Epithelial cell of prostate (primary cell): ENCODE measurements around the gene TNS2.

ENCODE experiments used
- DNase-seq: peaks from one replicate; pipeline ENCODE4 v3.0.0-alpha.2; 2011; ENCODE audit warnings: low read depth, low spot score
- H3K27ac ChIP-seq: fragments of 450-650 bp; 2 replicates; pipeline ENCODE4 v1.5.1; 2017; ENCODE audit warnings: mild to moderate bottlenecking

Gene TNS2

DNA sequence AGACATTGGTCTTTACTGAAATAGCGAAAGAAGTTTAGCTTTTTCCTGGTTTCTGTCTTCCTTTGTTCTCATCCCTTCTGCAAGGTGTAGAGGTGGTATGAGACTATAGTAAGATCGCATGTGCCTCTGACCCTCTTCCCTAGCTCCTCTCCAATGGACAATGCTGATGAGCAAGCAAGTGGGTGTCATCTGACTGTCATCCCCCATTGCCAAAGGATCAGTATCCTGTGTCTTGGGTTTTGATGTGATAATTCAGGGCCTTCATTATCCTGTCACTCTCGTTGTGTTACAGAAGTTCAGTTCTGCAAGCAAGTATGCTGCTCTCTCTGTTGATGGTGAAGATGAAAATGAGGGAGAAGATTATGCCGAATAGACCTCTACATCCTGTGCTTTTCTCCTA is 10.0 kb upstream of the TNS2 start:
- DNase-seq, result no peak
- H3K27ac ChIP-seq, result no peak overlapping the region

DNA sequence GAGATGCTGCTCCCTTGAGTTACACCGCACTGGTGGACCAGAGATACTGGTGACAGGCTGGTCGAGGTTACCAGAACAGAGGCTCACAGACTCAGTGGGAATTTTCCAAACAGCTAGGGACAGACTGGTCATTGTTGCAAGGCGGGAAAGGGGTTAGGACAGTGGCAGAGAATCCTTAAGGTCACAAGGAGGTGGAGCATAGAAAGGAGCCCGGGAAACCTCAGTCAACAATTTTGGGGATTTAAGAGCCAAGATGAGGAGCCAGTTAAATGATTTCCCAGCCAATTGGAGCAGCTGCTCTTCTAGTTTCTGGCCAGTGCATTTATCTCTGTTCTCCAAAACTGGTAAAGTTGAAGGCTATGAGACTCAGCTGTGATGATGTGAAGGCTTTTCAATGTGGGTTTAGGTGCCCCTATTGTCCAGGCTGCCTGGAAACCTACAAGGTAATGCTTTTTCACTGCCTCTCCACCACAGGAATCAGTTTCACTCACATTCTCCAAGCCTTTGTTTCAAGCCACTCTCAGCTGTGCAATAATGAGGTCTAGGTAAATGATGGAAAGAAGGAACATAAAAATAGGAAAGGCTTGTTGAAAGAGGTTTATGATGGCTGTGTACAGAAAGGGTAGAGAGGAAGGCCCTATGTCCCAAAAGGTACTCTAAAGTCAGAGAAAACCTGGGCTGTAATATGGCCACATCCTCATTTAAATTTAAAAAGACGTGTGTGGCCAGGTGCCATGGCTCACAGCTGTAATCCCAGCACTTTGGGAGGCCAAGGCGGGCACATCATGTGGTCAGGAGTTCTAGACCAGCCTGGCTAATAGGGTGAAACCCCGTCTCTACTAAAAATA is 7.0 kb upstream of the TNS2 start:
- DNase-seq, result no peak
- H3K27ac ChIP-seq, result no peak overlapping the region

DNA sequence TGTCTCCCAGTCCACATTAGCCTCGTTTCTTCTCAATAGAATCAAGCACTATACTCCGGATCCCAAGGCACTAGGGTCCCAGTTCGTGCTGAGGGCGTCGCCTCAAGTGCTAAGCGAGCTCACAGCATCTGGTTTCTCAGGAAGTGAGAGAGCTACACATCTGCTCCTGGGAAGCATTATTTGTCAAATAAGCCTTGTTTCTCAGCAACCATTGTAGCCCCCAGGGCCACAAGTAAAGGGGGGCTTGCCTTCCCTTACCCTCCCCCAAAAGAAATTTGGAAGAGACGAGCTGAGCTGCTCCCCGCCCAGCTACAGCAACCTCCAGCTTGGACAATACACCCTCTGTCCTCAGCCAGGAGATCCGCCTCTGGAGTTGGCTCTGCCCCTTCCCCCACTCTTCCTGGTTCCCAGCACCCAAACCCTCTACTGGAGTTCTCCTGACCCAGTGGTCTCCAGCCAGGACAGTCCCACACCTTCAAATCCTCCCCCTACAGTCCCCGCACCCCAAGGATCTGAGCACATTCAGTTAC is 5.7 kb upstream of the TNS2 start:
- H3K27ac ChIP-seq, result no peak overlapping the region
- no peak for DNase-seq

DNA sequence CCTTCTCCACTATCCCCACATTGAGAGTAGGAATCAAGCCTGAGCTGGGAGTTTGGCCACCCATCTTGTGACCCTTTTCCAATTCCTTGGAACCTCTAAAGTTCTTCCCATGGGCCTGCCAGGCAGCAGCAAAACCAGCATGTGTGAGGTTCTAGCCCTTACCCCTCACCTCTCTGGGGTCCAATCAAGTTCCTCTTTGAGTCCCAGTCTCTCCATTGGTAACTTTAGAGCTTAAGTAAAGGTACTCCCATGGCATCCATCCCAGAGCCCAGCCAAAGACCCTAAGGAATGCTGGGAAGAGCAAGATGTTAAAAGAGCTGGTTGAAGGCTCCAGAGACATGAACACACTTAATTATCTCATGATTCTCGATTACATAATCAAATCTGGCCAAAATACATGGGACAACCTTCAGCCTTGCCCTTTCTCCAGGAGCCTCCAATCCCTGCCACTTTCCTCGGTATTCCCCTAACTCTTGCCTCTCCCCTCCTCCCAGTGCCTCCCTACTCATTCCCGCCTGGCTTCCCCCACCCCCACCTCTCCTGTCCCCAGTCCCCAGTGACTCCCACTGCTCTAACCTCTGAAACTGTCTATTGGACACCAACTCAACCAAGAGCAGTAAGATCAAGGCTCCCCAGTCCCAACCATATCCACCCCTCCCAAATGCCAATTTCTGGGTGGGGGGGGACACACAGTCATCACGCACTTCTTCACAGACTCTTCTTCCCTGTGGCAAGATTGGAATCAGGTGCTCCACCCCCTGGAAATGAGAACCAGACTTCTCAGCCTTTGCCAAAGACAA is 4.8 kb upstream of the TNS2 start:
- DNase-seq, result no peak
- H3K27ac ChIP-seq, result no peak overlapping the region

DNA sequence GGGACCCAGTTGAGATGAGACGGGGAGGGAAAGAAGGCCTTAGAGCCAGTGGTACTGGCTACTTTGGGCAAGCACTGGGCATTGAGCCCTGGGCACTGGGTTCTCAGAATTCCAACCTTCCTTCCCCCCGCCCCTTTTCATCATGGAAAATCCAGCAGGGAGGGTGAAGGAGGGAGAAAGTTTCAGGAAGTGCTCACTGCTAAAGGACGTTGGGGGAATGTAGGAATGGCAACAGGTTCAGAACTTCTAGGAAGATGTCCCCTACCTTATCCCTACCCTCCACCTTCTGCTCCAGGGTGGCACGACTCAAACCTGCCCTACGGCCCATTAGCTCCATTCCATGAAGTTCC is 4.2 kb upstream of the TNS2 start:
- H3K27ac ChIP-seq, result peak overlapping the region; percentile 88
- DNase-seq, result no peak

DNA sequence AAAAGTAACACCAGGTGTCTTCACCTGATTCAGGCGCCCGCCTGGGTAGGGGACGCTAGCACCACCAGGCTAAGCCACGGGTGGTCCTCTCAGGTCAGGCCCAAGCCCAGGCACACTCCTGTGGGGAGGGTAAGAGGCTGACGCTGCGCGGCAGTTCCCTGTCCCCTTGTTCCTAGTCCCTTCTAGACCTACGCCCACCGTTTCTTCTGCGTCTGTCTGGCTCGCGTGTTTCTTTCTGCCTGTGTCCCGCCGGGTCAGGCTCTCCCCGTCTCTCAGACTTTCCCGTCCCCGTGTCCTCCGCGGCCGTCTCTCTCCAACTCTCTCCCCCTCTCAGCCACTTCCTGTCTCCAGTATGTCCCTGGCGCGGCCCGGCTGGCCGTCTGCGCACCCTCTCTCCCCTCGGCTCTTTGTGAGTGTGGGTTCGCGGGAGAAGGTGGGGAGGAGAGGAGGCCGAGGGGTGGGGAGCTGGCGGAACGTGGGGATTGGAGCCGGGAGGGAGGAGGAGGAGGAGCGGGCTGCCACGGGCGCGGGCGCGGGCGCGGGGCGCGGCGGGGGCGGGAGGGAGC is 3.1 kb upstream of the TNS2 start:
- DNase-seq, result no peak
- peak overlapping the region; percentile 88 for H3K27ac ChIP-seq

DNA sequence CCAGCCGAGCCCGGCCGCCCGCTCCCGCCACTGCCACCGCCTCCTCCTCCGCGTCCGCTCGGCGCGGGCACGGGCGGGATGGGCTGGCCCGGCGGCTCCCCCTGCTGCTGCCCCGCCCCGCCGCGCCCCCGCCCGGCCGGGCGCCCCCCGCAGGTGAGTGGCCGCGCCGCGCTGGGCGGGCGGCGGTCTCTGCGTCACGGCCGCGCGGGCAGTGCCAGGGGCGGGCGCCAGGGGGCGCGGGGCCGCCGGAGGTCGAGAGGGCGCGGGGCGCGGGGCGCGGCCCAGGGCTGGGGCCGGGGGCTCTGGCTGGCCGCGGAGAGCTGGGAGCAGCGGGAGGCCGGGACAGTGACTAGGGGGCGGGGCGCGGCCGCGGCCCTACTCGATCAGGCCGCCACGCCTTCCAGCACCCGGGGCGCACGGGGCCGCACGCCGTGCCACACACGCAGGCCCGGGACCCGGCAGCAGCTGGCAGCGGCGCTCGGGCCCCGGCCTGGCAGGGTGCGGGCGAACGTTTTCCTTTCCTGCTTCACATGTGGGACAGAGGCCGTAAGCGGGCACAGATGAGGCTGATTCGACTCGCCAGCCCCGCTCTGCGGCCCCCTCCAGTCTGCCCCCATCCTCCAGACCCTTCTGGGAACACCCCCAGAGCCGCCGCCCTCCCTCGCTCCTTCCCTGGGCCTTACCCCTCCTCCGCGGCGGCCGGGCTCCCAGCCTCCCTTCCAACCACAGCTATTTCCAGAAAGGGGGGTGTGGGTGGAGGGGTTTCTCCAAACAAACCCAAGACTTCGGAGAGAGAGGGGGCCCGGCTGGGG is 2.4 kb upstream of the TNS2 start:
- DNase-seq, result no peak
- peak overlapping the region; percentile 88 for H3K27ac ChIP-seq

DNA sequence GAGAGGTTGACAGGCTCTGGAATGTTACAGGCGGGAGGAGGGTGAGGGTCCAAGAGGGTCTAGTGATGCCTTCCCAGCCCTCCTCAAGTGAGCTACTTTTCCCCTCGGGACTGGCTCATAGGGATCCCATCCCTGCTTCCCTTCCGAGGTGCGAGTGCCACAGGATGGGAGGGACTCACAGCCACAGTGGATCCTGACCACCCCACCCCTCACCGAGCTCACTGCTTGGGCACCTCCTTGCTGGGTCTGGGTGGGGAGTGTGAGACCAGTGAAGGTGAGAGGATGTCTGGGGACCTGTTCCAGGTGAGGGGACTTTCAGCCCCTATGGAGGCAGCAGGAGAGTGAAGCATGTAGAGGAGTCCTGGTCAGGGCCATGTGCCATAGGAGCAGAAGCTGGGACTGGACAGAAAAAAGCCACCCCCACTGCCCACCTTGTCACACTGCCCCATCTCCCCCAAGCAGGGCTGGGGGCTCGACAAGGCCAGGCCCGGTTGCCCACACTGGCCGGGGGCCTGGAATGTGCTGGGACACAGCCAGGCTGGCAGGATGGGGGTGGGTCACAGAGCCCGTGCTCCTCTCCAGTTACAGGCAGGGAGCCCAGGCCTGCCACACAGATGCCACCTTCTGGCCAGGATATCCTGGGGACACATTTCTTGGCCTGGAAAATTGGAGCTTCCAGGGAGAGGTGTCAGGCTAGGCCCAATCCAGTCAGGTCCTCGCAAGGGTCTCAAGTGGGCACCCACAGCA is 1.7 kb upstream of the TNS2 start:
- H3K27ac ChIP-seq, result peak overlapping the region; percentile 88
- no peak for DNase-seq

DNA sequence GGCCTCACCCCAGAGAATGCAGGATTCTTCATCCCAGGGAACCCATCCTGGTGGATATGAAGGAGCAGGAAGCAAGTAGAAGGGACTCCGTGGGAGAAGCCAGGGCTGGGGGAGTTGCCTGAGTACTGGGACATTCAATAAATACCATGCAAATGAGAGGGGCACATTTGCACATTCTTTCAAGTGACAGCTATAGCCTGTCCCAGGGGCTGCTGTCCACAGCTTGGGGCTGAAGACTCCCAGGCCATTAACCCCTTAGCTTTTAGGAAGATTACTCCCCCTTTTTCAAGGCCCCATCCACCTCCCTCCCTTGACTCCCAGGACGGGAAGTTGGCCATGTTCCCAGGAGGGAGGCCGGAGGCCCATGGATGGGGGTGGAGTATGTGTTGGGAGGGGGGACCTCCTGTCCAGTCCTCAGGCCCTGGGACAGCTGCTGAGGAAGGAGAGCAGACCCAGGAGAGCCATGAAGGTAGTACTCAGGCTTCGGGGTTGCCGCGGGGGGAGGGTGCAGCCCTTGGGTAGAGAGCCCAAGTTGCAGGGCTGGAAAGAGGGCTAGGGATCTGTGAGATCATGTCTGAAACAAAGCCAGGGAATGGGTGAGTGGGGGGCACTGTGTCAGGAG is 974 bp upstream of the TNS2 start:
- H3K27ac ChIP-seq, result peak overlapping the region; percentile 88

DNA sequence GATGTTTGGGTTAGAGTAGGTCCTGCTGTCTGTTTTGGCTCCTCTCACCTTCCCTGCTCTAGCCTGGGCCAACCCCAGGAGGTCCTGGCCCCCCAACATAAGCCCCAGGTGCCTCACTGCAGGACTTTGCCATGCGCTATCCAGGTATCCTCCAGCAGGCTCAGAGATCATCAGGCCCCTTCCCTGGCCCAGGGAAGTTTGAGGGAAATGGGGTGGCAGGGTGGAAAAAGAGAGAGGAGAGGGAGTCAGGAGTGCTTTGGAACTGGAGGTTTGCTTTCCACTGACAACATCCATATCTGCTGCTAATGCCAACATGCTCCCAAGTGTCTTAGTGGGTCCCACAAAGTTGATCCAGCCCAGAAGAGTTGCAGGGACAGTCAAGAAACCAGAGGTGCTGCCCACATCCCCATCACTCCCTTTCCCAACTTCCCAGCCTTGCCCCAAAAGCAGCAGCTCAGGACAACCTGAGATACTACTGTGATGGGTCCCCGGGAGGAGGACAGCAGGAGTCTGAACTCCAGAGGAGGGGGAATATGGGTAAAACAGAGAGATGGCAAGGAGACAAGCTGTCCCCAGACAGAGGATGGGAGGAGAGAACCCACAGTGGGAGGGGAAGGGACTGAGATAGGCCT is 677 bp downstream of the TNS2 start:
- DNase-seq, result no peak
- H3K27ac ChIP-seq, result peak overlapping the region; percentile 88

More for the DNA sequence above, 974 bp upstream of the TNS2 start:
- DNase-seq, result no peak

DNA sequence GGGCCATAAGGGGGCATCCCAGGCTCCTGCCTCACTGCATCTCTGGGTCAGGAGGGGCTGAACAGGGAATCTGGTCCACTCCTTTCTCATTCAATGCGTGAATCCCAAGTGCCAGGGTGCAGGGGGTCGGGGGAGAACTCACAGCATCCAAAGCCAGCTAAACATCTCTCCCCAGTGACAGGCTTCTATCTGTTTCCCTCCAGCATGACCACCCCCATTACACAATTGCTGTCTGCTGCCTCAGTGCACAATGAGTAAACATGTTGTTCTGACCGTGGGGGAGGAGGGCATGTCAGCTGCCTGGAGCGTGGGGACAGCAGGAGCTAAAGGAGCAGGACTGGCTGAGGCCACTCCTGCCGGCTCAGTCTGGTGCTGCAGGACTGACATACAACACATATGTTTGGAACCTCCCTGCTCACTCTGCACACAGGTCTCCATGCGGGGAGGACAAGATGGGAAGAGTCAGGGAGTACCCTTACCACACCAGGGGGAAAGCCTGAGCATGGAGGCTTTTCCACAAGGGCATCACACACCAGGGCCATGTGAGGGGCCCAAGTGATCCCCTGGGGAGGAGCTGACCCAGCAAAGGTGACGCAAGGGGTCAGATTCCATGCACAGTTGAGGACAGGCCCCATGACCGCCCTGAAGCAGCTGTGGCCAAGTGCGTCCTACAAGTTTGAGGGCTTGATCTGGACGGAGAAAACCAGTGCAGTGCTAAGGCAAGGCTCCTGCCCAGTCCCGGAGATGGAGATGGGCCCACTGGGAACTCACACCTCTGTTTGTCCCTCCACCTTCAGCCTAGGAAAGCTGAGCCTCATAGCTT is 1.4 kb downstream of the TNS2 start:
- DNase-seq, result no peak
- H3K27ac ChIP-seq, result no peak overlapping the region

DNA sequence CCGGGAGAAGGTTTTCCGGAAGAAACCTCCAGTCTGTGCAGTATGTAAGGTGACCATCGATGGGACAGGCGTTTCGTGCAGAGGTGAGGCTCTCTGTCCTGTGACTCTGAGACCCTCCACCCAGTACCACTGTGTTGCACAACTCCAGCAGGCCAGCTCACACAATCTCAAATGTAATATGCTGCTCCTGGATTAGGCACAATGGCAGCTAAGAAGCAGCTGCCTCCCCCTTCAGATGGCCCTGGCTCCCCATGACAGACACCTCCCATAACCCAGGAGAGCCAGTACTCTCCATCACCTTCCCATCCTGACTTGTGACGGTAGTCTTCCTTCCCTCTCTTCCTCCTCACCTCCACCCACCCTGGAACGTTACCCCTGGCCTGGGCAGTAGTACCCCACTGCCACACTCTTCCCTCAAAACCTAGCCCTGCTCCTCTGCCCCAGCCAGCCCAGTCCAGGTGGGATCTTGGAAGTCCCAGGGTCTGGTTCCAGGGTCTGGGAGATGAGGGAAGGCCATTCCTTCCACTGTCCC is 2.1 kb downstream of the TNS2 start:
- H3K27ac ChIP-seq, result no peak overlapping the region
- no peak for DNase-seq

DNA sequence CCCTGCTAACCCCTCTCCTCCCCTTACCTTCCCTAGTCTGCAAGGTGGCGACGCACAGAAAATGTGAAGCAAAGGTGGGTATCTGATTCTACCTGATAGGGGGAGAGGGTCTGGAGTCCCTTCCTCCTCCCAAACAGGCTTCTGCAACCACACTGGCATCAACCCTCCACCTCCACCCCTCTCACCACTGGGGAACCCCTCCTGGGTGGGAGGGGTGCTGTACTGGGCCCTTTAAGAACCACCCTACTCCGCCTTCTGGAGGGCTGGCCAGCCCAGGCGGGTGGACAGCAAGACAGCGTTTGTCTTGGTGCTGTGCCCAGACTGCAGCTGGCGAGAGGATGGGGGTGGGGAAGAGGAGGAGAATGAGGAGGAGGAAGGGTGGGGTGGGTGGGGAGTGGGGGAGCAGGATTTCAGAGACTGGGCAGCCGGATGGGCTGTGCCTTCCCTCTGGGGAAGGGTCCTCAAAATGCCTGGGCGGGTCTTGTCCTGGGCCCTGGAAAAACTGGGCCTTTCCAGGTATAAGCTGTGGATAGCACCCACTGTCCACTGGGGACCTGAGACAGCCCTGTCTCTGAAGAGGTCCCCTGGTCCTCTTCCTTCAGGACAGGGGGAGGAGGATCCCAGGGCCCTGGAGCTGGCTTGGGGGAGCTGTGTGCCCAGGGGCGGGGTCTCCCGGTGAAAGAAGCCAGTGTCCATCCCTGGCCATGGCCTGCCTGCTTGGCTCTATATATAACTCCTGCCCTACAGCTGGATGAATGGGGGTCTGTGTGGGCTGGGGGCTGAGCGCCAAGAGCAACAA is 2.8 kb downstream of the TNS2 start:
- peak overlapping the region; percentile 88 for H3K27ac ChIP-seq
- DNase-seq, result no peak

DNA sequence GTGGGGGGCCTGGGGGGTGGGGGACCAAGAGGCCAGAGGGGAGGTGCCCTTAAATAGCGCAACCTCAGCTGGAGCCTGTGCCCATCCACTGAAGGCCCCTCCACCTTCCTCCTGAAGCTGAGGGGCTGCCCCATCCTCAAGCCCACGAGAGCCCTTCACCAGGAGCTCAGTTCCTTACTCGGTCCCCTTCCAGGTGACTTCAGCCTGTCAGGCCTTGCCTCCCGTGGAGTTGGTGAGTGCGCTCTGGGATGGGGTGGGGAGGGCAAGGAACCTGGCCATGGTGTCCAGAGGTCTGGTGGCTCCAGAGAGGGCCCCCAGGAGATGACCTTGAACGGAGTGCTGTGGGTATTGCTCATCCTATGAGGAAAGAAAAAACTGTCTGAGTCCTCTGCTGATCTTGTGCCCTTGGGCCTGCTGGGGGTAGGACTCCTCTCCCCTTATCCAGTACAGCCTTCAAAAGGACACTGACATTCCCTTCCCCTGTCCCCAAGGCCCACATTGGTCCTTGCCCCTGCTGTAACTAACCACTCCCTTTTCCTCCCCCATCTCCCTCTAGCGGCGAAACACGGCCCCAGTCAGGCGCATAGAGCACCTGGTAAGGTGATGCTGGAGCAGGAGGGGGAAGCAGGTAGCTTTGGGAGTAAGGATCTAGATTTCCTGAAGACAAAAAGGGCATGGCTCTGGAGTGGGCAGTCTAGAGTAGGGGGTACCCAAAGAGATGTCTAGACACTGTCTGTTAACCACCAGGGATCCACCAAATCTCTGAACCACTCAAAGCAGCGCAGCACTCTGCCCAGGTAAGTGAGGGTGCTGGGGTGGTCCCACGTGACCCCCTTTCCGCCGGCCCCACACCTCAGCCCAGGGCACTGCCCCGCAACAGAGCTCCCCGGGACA is 3.6 kb downstream of the TNS2 start:
- H3K27ac ChIP-seq, result peak overlapping the region; percentile 88
- no peak for DNase-seq

DNA sequence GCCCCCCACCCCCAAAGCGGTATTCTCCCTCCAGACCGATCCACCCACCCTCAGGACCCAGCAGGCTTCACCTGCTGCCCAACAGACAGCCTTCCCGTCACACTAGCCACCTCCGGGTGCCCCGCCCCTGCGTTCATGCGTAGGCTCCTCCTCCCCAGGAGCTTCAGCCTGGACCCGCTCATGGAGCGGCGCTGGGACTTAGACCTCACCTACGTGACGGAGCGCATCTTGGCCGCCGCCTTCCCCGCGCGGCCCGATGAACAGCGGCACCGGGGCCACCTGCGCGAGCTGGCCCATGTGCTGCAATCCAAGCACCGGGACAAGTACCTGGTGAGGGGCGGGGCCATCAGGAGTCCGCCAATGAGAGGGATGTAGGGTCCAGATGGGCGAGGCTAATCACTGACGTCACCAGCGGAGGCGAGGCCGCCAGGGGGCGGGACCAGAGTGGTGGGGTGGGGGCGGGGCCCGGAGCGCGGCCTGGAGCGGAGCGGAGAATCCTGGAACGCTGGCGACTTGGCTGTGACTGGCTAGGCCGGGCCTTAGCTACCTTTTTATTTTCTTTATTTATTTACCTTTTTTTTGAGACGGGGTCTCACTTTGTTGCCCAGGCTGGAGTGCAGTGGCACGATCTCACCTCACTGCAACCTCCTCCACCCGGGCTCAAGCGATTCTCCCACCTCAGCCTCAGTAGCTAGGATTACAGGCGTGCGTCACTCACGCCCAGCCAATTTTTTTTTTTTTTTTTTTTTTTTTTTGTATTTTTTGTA is 4.4 kb downstream of the TNS2 start:
- DNase-seq, result peak; percentile 75
- H3K27ac ChIP-seq, result peak overlapping the region; percentile 88
